K562 (cell line): Measurements from ENCODE around the gene PDLIM7. TPM values are rescaled to one million over a fixed set of nuclear protein-coding genes. Genes with fewer than 3 reads are reported as not detected.

Source experiments
- CREB1 ChIP-seq, 2 experiments: sonication (generic) in 1 of 2; formaldehyde crosslinking in 1 of 2; IDR thresholded peaks; 2 replicates each; pipeline versions ENCODE4 v1.6.1 to v1.8.0; 2012 to 2022; ENCODE audit warnings: inconsistent platforms in 1 of 2, mild to moderate bottlenecking in 1 of 2, missing genetic modification reagents in 1 of 2, moderate library complexity in 1 of 2
- CTCFL ChIP-seq: IDR thresholded peaks from 2 replicates; pipeline ENCODE4 v1.6.1; 2011; ENCODE audit warnings: borderline replicate concordance, low read depth, mild to moderate bottlenecking, moderate library complexity, low read length; ENCODE audit not compliant: insufficient read depth, poor library complexity, severe bottlenecking
- GABPA ChIP-seq: fragments of 200-800 bp; sonication (Bioruptor generic); conservative IDR thresholded peaks from 2 replicates; pipeline ENCODE4 v1.6.1; 2016; ENCODE audit warnings: low read depth, missing genetic modification characterization, missing compliant biosample characterization
- JUND ChIP-seq, 2 experiments: IDR thresholded peaks; 2 replicates in 1 of 2; 3 replicates in 1 of 2; pipeline ENCODE4 v1.6.1; 2011; ENCODE audit warnings: borderline replicate concordance in 2 of 2, low read depth in 2 of 2, low read length in 2 of 2, improper control_type of control experiment in 1 of 2, missing biosample characterization in 1 of 2, missing genetic modification characterization in 1 of 2, missing genetic modification reagents in 1 of 2
- NFXL1 ChIP-seq: fragments of 450-650 bp; formaldehyde crosslinking; IDR thresholded peaks from 2 replicates; pipeline ENCODE4 v1.4.0; 2021; ENCODE audit warnings: mild to moderate bottlenecking
- PCBP1 ChIP-seq: fragments of 200-400 bp; formaldehyde crosslinking; IDR thresholded peaks from 2 replicates; pipeline ENCODE4 v1.6.1; 2018; ENCODE audit warnings: mild to moderate bottlenecking, low read depth, low read length; ENCODE audit not compliant: poor library complexity, severe bottlenecking
- POLR2AphosphoS5 ChIP-seq: IDR thresholded peaks from 2 replicates; pipeline ENCODE4 v1.6.1; 2011; ENCODE audit warnings: mild to moderate bottlenecking, low read depth, low read length, moderate library complexity; ENCODE audit not compliant: control insufficient read depth, insufficient read depth
- SETDB1 ChIP-seq: IDR thresholded peaks from one replicate; pipeline ENCODE4 v1.6.1; 2012; ENCODE audit warnings: low read length, control low read depth, inconsistent platforms
- UBTF ChIP-seq, 2 experiments: IDR thresholded peaks; 2 replicates each; pipeline ENCODE4 v1.6.1; 2012; ENCODE audit warnings: improper control_type of control experiment in 2 of 2, low read depth in 2 of 2, low read length in 2 of 2, borderline replicate concordance in 1 of 2
- VEZF1 ChIP-seq: fragments of 200-800 bp; sonication (Bioruptor generic); IDR thresholded peaks from 2 replicates; pipeline ENCODE4 v1.6.1; 2017; ENCODE audit warnings: missing genetic modification characterization, missing compliant biosample characterization
- YY1 ChIP-seq, 3 experiments: IDR thresholded peaks; 2 replicates each; pipeline ENCODE4 v1.6.1; 2011; ENCODE audit warnings: low read length in 2 of 3, mild to moderate bottlenecking in 2 of 3, moderate library complexity in 2 of 3, borderline replicate concordance in 1 of 3, control low read depth in 1 of 3, low read depth in 1 of 3; ENCODE audit not compliant: insufficient read depth in 3 of 3, insufficient replicate concordance in 2 of 3, control insufficient read depth in 1 of 3, insufficient read length in 1 of 3; ENCODE audit errors: extremely low read depth in 1 of 3
- ZBTB8A ChIP-seq: fragments of 450-650 bp; IDR thresholded peaks from 2 replicates; pipeline ENCODE4 v1.6.1; 2018; ENCODE audit warnings: mild to moderate bottlenecking, moderate library complexity; ENCODE audit not compliant: partially characterized antibody
- ZFPM2 ChIP-seq: fragments of 250-450 bp; sonication (Bioruptor Pico); IDR thresholded peaks from 2 replicates; pipeline ENCODE4 v1.5.1; 2022; ENCODE audit warnings: mild to moderate bottlenecking
- ZNF311 ChIP-seq: fragments of 250-450 bp; sonication (Bioruptor Pico); IDR thresholded peaks from 2 replicates; pipeline ENCODE4 v1.4.0; 2020; ENCODE audit warnings: mild to moderate bottlenecking, moderate library complexity
- ZNF639 ChIP-seq, 2 experiments: fragments of 200-800 bp in 1 of 2; sonication (Bioruptor generic) in 1 of 2; sonication (generic) in 1 of 2; formaldehyde crosslinking in 1 of 2; IDR thresholded peaks in 1 of 2; conservative IDR thresholded peaks in 1 of 2; 2 replicates each; pipeline versions ENCODE4 v1.5.0 to v1.6.1; 2016 to 2020; ENCODE audit warnings: missing compliant biosample characterization in 1 of 2, missing genetic modification characterization in 1 of 2, missing genetic modification reagents in 1 of 2
- polyA plus RNA-seq, 8 experiments: library from polyadenylated mRNA; depleted of rRNA in 4 of 8; stranded (reverse) in 5 of 8; unstranded in 3 of 8; fragments of >200 nt; fragmentation: Nextera tagmentation in 2 of 8; fragmentation: Illumina TruSeq in 1 of 8; extraction: Ambion mirVana in 2 of 8; extraction: Trizol in 1 of 8; gene quantifications; 2 replicates each; pipeline versions ENCODE4 v1.2.1 to v1.2.3, GENCODE V29; 2011 to 2014; ENCODE audit warnings: inconsistent platforms in 1 of 8, missing spikeins in 1 of 8
- total RNA-seq, 7 experiments: library from RNA; depleted of rRNA in 6 of 7; stranded (reverse); fragments of >200 nt in 6 of 7; fragmentation: Illumina TruSeq in 2 of 7; extraction: Trizol in 2 of 7; gene quantifications; 2 replicates each; pipeline versions ENCODE4 v1.2.1 to v1.2.3, GENCODE V29; 2011 to 2021; ENCODE audit warnings: low replicate concordance in 1 of 7

The PDLIM7 gene
- total and polyA plus RNA-seq, 9 of the 15 experiments (the other 6 are each of a cell fraction or from before 2014, with no cell fraction given): 2.1 to 124 (median 32.6) TPM

- peak; percentile 88 for TF ChIP-seq CTCFL
- TF ChIP-seq NFXL1 (CRISPR knock-in tag): no peak
- peak; percentile 71 for TF ChIP-seq VEZF1 (CRISPR knock-in tag)
- TF ChIP-seq UBTF (IDR thresholded peaks at IDR 0.05; ENCODE audit: borderline replicate concordance in 1 of 2, low read depth in 2 of 2, low read length in 2 of 2): peak in 1 of 2 experiments; percentile 70; a peak in 1 of 4 replicates
- peak in 2 of 3 experiments; percentile 34 to 71 for TF ChIP-seq YY1 (IDR thresholded peaks at IDR 0.05; ENCODE audit: borderline replicate concordance in 1 of 3, control insufficient read depth in 1 of 3, extremely low read depth in 1 of 3, insufficient read depth in 3 of 3, insufficient read length in 1 of 3, insufficient replicate concordance in 2 of 3, low read depth in 1 of 3, low read length in 2 of 3)
- TF ChIP-seq SETDB1: no peak
- TF ChIP-seq JUND (IDR thresholded peaks at IDR 0.05; ENCODE audit: borderline replicate concordance, low read depth, low read length): peak; percentile 98
- peak; percentile 91; the same call in 1 of the 3 replicates for TF ChIP-seq JUND (tag; IDR thresholded peaks at IDR 0.05; ENCODE audit: borderline replicate concordance, low read depth, low read length)
- TF ChIP-seq ZNF311: peak; percentile 35; the same call in 1 of the 2 replicates
- TF ChIP-seq ZNF639 (CRISPR knock-in tag; conservative IDR thresholded peaks at IDR 0.05 in 1 of 2, IDR thresholded peaks at IDR 0.05 in 1 of 2): peak in 1 of 2 experiments; percentile 79; a peak in 1 of 4 replicates
- 0 out of 2 replicates have a peak, but pooled peaks have one; percentile 49 for TF ChIP-seq POLR2AphosphoS5
- peak; percentile 96 for TF ChIP-seq CREB1 (IDR thresholded peaks at IDR 0.05)
- peak; percentile 96 for TF ChIP-seq CREB1 (CRISPR knock-in tag; IDR thresholded peaks at IDR 0.05)
- TF ChIP-seq PCBP1: no peak
- no peak for TF ChIP-seq ZBTB8A
- TF ChIP-seq ZFPM2: no peak
- TF ChIP-seq GABPA (tag): no peak
Measured at GRCh38 chr5:177454397-177455035, 42.9 kb downstream of the PDLIM7 start (continued).
